ENCODE results near the gene SMYD3.

DNA sequence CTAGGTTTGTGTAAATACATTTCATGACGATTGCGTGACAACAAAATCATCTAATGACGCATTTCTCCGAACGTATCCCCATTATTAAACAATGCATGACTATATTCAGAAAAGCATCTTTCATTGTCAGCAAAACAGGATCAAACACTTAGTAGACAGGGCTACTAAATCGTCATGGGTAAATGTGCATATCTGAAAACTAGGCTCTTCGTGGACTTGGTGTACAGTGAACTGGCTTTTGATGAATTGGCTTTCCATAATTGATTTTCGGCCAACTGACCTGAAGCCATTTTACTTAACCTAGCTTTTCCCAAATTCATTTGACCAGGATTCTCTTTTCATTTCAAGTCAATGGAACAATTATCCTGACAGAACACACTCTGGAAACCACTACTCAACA is 665.0 kb downstream of the SMYD3 start:
- TF ChIP-seq POLR2A (IDR thresholded peaks at IDR 0.05) (no peak), CTCF (IDR thresholded peaks at IDR 0.05) (no peak)
